Measurements from ENCODE around the gene PKHD1.

Gene PKHD1

GRCh38 chr6:52104979-52105378 is 17.6 kb upstream of the PKHD1 start:
- no peak for DNase-seq (ENCODE audit: low read depth in 1 of 2, low spot score in 1 of 2)

- DNase-seq (ENCODE audit: low read depth in 1 of 2, low spot score in 1 of 2), result no peak
These were observed 16.2 kb upstream of the PKHD1 start for GRCh38 chr6:52103623-52104022.

GRCh38 chr6:52102405-52102804 is 15.0 kb upstream of the PKHD1 start:
- no peak for DNase-seq (ENCODE audit: low read depth in 1 of 2, low spot score in 1 of 2)

GRCh38 chr6:52098721-52099120 is 11.3 kb upstream of the PKHD1 start:
- DNase-seq (ENCODE audit: low read depth in 1 of 2, low spot score in 1 of 2), result no peak

- DNase-seq (ENCODE audit: low read depth in 1 of 2, low spot score in 1 of 2), result no peak
These were observed 2.4 kb upstream of the PKHD1 start for GRCh38 chr6:52089758-52090348.

- no peak for DNase-seq (ENCODE audit: low read depth in 1 of 2, low spot score in 1 of 2)
These were observed 672 bp downstream of the PKHD1 start for GRCh38 chr6:52086741-52087140.

- DNase-seq (ENCODE audit: low read depth in 1 of 2, low spot score in 1 of 2), result no peak
These were observed 6.2 kb downstream of the PKHD1 start for GRCh38 chr6:52081237-52081636.

GRCh38 chr6:52077961-52078625 is 9.3 kb downstream of the PKHD1 start:
- no peak for DNase-seq (ENCODE audit: low read depth in 1 of 2, low spot score in 1 of 2)

GRCh38 chr6:52077180-52077884 is 10.1 kb downstream of the PKHD1 start:
- no peak for DNase-seq (ENCODE audit: low read depth in 1 of 2, low spot score in 1 of 2)

GRCh38 chr6:52076791-52077179 is 10.6 kb downstream of the PKHD1 start:
- no peak for DNase-seq (ENCODE audit: low read depth in 1 of 2, low spot score in 1 of 2)

- no peak for DNase-seq (ENCODE audit: low read depth in 1 of 2, low spot score in 1 of 2)
These were observed 12.7 kb downstream of the PKHD1 start for GRCh38 chr6:52074716-52075115.

- no peak for DNase-seq (ENCODE audit: low read depth in 1 of 2, low spot score in 1 of 2)
These were observed 13.3 kb downstream of the PKHD1 start for GRCh38 chr6:52074155-52074554.

- no peak for DNase-seq (ENCODE audit: low read depth in 1 of 2, low spot score in 1 of 2)
These were observed 21.8 kb downstream of the PKHD1 start for GRCh38 chr6:52065621-52066020.

GRCh38 chr6:52063584-52064344 is 23.6 kb downstream of the PKHD1 start:
- DNase-seq (ENCODE audit: low read depth in 1 of 2, low spot score in 1 of 2), result peak; percentile 19 to 27

GRCh38 chr6:52061481-52061880 is 25.9 kb downstream of the PKHD1 start:
- no peak for DNase-seq (ENCODE audit: low read depth in 1 of 2, low spot score in 1 of 2)

GRCh38 chr6:52059821-52060220 is 27.6 kb downstream of the PKHD1 start:
- DNase-seq (ENCODE audit: low read depth in 1 of 2, low spot score in 1 of 2), result no peak

GRCh38 chr6:52055451-52055850 is 32.0 kb downstream of the PKHD1 start:
- DNase-seq (ENCODE audit: low read depth in 1 of 2, low spot score in 1 of 2), result no peak

GRCh38 chr6:52053038-52053695 is 34.2 kb downstream of the PKHD1 start:
- DNase-seq (ENCODE audit: low read depth in 1 of 2, low spot score in 1 of 2), result no peak

- no peak for DNase-seq (ENCODE audit: low read depth in 1 of 2, low spot score in 1 of 2)
These were observed 37.4 kb downstream of the PKHD1 start for GRCh38 chr6:52050051-52050405.

GRCh38 chr6:52049252-52050050 is 38.0 kb downstream of the PKHD1 start:
- DNase-seq (ENCODE audit: low read depth in 1 of 2, low spot score in 1 of 2), result no peak

GRCh38 chr6:52046456-52046855 is 41.0 kb downstream of the PKHD1 start:
- no peak for DNase-seq (ENCODE audit: low read depth in 1 of 2, low spot score in 1 of 2)

Measured in activated T-helper 1 cell treated with anti-CD3 and anti-CD28 coated beads, Interleukin-2, amount 50 U/mL, for 16 hours (primary cell).